Measurements from ENCODE around the gene CEP41.

DNA sequence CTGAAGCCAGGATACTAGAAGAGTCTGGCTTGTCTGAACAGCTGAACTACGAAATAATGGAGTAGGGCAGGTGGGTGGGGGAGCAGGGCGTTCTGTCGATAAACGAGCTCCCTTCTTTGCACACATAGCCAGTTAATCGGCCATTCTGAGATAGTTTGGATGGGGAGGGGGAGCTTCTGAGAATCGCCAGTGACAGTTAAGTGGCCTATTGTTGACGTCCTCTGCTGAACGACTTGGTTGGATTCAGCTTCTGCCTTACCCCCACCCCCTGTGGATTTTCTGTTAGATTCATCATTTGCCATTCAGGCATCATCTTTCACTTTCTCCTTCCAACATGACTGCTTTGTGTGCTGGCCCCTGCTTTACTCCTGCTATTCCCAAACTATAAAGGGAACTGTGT is 95.7 kb downstream of the CEP41 start:
- TF ChIP-seq, protein P1, sequence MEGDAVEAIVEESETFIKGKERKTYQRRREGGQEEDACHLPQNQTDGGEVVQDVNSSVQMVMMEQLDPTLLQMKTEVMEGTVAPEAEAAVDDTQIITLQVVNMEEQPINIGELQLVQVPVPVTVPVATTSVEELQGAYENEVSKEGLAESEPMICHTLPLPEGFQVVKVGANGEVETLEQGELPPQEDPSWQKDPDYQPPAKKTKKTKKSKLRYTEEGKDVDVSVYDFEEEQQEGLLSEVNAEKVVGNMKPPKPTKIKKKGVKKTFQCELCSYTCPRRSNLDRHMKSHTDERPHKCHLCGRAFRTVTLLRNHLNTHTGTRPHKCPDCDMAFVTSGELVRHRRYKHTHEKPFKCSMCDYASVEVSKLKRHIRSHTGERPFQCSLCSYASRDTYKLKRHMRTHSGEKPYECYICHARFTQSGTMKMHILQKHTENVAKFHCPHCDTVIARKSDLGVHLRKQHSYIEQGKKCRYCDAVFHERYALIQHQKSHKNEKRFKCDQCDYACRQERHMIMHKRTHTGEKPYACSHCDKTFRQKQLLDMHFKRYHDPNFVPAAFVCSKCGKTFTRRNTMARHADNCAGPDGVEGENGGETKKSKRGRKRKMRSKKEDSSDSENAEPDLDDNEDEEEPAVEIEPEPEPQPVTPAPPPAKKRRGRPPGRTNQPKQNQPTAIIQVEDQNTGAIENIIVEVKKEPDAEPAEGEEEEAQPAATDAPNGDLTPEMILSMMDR (conservative IDR thresholded peaks at IDR 0.05; ENCODE audit: low read length) = no peak
- TF ChIP-seq EZH2phosphoT487 (IDR thresholded peaks at IDR 0.05; ENCODE audit: borderline replicate concordance, low read depth, low read length) = no peak
